HG03066 (cell line): ENCODE measurements around the gene MCM7.
"Not testable (repeated sequence)": the region's sequence is repeated elsewhere in the genome, so short reads cannot be mapped to it uniquely, and the experiment has no call there.

Experiments used
- ATAC-seq: cut with Tn5 transposase; IDR thresholded peaks from one replicate; pipeline ENCODE4 v1.9.1; 2021; ENCODE audit warnings: low read depth; ENCODE audit not compliant: unreplicated experiment

The MCM7 gene

DNA sequence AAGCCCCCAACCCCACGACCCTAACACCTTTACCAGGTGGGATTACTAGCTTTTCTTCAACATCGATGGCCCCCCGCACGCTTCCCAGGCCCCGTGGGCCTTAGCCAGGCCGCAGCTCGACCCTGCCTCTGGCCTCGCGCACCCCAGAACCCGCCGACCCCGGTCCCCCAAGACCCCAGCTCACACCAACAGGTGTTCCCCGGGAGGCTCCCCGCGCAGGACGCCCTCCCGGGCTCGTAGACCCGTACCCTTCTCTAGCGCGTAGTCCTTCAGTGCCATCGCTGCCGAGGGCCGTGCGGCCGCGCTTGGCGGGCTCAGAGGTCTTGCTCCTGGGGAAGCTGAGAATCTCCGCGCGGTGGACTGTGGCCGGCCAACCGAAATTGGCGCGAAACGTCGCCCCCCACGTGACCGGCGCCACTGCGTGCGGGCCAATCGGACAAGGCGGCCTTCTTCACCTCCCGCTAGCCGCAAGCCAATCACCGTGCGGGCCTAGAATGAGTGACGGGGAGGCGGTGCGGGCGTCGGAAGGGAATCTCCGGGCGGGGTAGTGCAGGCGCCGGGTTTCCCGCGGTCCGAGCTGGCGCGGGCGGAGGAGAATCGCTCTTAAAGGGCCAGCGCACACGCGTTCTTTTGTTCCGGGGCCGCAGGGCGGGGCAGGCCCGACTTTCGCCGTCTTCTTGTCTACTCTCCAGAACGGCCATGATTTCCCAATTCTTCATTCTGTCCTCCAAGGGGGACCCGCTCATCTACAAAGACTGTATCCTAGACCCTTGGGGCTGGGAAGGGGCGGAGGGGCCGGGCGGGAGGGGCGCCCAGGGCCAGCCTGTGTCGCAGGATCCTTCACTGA, at the start of gene MCM7, which contains the start of gene AP4M1:
Gene MCM7, minus strand, starts transcription at position 382 of the 847 bp plus-strand sequence. Its CDS starts 103 bp downstream, at position 279.
Gene AP4M1, plus strand, starts transcription at position 628 of the 847 bp plus-strand sequence. Its CDS starts 72 bp downstream, at position 700.
- peak; percentile 84 for ATAC-seq

DNA sequence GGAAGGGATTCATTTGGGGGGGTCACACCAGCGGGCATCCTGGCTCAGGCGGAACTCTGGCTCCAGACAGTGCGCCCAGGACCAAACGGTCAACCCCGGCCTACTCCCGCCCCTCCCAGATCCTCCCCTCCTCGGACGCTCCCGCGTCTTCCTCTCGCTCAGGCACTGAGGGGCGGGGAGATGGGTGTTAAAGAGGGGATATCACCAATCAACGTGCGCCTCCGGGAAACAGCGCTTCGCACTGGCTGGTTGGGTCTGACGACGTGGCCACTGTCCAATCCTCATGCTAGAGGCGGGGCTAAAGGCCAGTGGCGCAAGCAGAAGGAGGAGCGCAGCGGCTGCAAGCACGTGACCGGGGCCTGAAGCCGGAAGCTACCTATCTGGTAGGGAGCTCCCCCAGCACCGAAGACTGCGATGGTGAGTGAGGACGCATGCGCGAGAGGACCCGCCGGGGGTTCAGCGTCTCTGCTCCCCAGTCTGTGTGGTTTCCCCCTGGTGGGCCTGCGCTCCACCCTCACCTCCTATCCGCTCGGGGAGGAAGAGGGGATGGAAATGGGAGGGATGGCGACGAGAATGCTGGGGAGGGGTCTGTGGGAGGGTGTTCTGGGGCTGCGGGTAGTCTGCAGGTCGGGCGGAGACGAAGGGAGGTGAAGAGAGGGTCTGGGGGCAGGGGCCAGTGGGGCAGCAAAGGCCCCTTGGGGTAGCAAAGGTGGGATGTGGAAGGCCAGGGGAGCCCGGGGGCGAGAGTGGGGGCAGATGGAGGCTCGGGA, 47.5 kb upstream of the MCM7 start, which contains the start of gene LAMTOR4:
Gene LAMTOR4, plus strand, starts transcription at position 360 of the 770 bp plus-strand sequence. Its CDS starts 55 bp downstream, at position 415.
- ATAC-seq = peak; percentile 99

DNA sequence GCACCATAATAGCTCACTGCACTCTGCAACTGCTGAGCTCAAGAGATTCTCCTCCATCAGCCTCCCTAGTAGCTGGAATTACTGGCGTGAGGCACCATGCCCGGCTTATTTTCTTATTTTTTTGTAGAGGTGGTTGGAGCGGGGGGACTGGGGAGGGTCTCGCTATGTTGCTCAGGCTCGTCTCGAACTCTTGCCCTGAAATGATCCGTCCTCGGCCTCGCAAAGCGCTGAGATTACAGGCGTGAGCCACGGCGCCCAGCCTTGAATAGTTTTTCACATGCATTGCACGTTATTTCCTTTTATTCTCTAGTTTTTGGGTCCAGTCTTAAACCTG, 47.0 kb upstream of the MCM7 start:
- ATAC-seq = no peak

DNA sequence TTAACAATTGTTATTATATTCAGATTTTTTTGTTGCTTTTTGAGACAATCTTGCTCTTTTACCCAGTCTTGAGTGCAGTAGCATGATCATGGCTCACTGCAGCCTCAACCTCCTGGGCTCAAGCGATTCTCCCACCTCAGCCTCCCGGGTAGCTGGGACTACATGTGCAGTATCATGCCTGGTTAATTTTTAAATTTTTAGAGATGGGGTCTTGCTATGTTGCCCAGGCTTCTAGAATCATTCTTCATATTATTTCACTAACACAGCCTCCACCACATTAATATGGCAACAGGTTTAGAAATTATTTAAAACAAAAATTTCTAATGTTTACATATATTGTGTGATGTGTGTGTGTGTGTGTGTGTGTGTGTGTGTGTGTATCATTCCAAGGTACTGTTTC, 46.1 kb upstream of the MCM7 start:
- ATAC-seq = no peak

DNA sequence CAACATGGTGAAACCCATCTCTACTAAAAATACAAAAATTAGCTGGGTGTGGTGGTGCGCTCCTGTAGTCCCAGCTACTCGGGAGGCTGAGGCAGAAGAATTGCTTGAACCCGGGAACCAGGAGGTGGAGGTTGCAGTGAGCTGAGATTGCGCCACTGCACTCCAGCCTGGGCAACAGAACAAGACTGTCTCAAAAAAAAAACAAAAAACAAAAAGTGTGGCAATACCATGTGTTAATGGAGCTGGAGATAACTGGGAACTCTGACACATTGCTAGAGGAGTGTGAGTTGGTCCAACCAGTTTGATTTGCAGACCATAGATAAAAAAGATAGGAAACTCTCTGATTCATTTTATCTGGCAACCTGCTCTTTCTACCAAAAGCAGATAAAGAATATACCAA, 45.2 kb upstream of the MCM7 start:
- ATAC-seq = not testable (repeated sequence)

DNA sequence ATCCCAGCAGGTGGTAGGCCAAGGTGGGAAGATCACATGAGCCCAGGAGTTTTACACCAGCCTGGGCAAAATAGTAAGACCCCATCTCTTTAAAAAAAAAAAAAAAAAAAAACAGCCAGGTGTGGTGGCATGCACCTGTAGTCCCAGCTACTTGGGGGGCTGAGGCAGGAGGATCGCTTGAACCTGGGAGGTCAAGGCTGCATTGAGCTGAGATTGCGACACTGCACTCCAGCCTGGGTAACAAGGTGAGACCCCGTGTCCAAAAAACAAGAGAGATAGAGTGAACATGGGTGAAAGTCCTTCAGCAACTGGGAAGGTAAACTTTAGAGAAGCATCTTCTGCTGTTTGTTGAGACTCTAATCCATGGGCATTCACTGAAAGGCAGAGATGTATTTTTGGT, 41.3 kb upstream of the MCM7 start:
- ATAC-seq = no peak

DNA sequence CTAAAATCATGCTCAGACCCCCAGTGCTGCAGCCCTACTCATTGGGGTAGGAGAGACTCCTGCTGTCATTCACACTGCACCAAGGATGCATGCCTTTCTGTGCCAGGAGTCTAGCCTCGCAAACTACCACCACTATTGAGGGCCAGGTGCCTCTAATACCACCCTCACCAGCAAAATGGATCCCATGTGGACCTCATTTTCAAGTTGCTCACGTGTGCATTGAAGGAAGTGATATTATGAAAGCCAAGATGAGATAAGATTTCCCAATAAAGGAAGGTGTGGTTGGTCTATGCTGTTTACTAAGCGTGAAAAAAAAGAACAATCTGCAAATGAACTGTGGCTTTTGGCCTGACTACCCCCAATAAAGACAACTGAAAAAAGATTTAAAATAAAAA, 40.4 kb upstream of the MCM7 start:
- ATAC-seq = no peak

DNA sequence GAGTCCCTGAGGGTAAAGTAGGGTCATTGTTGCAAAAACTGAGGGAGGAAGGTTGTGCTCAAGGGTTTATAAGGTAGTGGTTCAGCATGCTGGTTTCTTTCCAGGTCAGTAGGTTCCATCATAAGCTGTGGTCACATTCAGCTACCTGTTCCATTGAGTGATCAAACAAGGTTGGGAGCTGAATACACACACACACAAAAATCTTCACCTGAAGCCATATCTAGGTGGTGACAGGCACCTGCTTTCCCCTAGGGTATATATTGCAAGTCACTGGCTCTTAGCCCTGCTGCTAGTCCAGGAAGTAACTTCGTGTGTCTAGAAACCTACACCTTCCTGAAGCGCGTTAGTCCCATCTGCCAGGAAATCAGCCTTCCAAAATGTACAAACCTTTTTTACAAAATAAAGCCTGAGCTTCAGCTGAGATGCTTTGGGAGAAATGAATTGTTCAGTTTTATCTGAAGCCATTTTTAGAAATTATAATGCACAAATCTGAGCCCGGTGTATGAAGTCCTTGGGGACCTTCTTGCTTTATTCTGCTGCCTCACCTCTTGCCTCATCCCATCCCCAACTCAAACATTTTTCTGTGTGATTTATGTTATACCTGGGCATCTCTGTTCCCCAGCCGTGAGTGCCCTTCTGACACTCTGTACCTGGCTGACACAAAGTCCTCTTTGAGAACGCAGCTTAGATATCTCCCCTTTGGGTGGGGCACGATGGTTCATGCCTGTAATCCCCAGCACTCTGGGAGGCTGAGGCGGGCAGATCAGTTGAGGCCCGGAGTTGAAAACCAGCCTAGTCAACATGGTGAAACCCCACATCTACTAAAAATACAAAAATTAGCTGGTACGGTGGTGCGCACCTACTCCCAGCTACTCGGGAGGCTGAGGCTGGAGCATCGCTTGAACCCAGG, 36.9 kb upstream of the MCM7 start:
- no peak for ATAC-seq

DNA sequence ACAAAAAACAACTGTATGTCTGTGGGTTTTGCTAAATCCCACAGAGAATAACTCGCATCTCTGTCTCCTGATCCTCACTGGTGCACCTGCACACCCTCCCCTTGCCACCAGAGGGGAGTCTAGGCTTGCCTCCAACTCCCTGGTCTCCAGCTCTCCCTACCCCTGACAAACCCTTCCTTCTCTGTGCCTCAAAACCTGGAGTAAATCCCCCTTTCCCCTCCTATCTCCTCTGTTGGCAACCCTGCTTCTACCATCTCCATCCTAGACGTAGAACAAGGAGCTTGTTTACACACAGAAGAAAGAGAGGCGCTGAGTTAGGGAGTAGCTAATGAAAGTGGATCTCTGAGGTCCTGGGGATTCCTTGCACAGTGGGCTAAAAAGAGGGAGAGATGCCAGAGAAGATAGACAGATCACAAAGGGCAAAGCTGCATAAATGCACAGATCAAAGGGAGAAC, 31.5 kb upstream of the MCM7 start:
- ATAC-seq = no peak

DNA sequence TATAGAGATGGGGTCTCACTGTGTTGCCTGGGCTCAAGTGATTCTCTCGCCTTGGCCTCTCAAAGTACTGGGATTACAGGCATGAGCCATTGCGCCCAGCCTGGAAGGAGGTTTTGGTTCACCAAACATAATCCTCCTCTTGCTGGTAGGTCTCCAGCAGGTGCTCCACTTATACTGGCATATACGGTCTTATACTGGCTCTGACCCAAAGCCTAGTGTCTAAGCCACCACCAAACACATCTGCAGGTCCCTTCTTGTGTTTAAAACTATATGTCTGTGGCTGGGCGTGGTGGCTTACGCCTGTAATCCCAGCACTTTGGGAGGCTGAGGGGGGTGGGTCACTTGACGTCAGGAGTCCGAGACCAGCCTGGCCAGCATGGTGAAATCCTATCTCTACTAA, 30.9 kb upstream of the MCM7 start:
- no peak for ATAC-seq

DNA sequence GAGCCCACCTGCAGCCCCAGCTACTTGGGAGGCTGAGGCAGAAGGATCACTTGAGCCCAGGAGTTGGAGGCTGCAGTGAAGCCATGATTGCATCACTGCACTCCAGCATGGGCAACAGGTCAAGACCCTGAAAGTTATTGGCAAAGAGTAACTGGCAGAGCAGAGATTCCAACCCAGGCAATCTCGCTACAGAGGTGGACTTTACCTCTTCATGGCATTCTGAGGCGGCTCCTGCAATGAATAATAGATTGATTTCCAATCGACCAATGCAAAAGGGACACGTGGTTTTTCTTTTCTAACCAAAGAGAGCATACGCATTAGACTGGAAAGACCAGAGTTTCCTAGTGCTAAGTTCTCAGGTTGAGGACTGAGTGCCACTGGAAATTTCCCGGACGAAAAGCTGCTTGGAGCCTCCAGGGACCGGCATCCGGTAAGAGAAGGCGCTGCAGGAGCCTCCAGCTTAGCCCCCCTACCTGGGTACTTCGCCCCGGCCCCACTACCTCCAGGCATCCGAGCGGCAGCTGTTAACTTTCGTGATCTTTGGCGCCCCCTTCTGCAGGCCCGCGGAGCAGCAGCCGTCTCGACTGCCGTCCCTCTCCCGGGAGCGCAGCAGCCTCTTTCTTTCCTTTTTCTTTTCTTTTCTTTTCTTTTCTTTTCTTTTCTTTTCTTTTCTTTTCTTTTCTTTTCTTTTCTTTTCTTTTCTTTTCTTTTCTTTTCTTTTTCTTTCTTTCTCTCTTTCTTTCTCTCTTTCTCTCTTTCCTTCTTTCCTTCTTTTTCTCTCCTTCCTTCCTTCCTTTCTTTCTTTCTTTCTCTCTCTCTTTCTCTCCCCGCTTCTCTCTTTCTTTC, 29.6 kb upstream of the MCM7 start:
- ATAC-seq = no peak

DNA sequence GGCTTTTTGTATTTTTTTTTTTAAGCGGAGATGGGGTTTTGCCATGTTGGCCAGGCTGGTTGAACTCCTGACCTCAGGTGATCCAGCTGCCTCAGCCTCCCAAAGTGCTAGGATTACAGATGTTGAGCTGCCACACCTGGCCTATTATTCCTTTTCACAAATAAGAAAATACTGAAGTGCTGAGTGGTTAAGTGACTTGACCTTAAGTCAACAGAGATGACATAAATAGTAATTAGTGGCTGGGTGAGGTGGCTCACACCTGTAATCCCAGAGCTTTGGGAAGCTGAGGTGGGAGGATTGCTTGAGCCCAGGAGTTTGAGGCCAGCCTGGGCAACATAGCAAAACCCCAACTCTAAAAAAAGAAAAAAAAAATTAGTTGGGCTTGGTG, 29.0 kb upstream of the MCM7 start:
- ATAC-seq = not testable (repeated sequence)

DNA sequence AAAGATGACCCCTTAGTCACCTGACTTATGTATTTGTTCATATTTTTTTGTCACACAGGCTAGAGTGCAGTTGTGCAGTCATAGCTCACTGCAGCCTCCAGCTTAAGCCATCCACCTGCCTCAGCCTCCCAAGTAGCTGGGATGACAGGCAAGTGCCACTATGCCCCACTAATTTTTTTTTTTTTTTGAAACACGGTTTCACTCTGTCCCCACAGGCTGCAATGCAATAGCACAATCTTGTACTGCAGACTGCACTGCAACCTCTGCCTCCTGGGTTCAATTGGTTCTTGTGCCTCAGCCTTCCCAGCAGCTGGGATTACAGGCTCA, 27.4 kb upstream of the MCM7 start:
- no peak for ATAC-seq

DNA sequence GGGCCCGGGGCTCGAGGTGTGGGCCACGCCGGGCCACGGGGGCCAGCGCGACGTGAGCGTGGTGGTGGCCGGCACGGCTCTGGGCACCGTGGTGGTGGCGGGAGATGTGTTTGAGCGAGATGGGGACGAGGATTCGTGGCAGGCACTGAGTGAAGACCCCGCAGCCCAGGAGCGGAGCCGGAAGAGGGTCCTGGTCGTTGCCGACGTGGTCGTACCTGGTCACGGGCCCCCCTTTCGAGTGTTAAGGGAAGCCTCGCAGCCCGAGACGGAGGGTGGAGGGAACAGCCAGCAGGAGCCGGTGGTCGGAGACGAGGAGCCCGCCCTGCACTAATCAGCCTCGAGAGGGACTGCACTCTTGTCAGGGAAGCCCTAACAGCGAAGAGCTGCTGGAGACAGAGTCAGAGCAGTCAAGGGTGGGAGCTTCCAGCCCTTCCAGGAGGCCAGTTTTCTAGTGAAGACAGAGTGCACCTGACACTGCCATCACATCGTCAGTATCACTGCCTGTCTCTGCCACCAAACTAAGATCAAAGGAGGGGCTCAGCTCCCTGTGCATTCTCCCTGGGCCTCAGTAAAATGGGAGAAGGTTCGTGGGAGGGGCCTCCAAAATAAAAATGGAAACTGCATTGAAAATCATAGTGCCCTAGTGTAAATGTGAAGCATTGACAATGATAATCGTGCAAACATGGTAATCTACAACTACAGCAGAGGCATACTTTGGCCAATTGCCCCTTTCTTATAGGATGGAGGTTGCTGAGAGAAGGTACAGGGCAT, 26.9 kb upstream of the MCM7 start:
- no peak for ATAC-seq

DNA sequence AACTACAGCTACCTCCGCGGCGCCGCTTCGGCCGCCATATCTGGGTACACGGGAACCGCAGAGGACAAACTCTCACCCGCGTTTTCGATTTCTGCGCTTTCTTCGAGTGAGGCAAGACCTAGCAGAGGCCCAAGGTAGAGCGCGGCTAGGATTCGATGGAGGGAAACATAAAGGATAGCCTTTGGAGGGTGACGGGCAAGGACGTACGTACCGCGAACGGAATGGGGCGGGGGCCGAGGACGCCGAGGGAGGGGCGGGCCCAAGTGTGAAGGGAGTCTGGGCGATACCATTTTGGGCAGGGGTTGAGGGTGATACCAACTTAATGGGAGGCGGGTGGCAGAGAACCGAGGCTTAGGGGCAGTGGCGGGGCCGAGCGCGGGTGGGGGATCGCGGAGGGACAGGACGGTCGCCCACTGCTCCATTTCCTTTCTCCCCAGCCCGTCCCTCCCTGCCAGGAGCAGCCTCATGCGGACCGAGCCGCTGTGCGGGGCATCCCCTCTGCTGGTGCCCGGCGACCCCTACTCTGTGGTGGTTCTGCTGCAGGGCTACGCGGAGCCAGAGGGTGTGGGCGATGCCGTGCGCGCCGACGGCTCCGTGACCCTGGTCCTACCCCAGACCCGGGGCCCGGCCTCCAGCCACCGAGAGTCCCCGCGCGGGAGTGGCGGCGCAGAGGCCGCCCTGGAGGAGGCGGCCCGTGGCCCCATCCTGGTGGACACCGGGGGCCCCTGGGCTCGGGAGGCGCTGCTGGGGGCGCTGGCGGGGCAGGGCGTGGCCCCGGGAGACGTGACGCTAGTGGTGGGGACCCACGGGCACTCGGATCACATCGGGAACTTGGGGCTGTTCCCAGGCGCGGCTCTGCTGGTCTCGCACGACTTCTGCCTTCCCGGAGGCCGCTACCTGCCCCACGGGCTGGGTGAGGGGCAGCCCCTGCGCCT, 26.0 kb upstream of the MCM7 start, which contains the start of gene MBLAC1:
Gene MBLAC1, plus strand, starts transcription at position 37 of the 935 bp plus-strand sequence. Its CDS starts 429 bp downstream, at position 466.
- ATAC-seq = peak; percentile 51

DNA sequence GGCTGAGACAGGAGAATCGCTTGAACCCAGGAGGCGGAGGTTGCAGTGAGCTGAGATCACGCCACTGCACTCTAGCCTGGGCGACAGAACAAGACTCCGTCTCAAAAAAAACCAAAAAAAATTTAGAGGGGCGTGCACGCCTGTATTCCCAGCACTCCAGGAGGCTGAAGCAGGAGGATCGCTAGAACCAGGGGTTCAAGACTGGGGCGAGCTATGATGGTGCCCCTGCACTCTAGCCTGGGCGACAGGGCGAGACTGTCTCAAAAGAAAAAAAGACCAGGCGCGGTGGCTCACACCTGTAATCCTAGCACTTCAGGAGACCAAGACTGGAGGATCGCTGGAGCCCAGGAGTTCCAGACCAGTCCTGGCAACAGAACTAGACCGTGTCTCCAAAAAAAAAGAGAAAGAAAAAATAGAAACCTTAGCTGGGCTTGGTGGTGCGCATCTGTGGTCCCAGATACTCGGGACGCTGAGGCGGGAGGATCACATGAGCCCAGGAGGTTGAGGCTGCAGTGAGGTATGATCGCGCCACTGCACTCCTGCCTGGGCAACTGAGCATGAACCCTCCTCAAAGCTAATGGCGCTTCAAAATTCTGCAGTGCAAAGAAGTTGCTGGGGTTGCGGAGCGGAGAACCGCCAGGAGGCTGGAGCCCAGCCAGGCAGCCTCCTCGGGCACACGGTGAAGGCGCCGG, 25.2 kb upstream of the MCM7 start:
- peak; percentile 23 for ATAC-seq
